Measurements from ENCODE around the gene VWA5B1.
A peak's percentile ranks its signal among the peaks of the same experiment; 100 is the strongest.

DNA sequence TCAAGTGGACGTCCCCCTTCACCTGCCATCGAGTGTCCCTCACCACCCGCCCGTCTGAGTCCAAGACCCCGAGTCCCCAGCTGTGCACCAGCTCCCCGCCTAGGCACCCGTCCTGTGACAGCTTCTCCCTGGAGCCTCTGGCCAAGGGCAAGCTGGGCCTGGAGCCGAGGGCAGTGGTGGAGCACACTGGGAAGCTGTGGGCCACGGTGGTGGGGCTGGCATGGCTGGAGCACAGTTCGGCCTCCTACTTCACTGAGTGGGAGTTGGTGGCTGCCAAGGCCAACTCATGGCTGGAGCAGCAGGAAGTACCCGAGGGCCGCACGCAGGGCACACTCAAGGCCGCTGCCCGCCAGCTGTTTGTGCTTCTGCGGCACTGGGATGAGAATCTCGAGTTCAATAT is 63.2 kb downstream of the VWA5B1 start:
- TF ChIP-seq, protein P1, sequence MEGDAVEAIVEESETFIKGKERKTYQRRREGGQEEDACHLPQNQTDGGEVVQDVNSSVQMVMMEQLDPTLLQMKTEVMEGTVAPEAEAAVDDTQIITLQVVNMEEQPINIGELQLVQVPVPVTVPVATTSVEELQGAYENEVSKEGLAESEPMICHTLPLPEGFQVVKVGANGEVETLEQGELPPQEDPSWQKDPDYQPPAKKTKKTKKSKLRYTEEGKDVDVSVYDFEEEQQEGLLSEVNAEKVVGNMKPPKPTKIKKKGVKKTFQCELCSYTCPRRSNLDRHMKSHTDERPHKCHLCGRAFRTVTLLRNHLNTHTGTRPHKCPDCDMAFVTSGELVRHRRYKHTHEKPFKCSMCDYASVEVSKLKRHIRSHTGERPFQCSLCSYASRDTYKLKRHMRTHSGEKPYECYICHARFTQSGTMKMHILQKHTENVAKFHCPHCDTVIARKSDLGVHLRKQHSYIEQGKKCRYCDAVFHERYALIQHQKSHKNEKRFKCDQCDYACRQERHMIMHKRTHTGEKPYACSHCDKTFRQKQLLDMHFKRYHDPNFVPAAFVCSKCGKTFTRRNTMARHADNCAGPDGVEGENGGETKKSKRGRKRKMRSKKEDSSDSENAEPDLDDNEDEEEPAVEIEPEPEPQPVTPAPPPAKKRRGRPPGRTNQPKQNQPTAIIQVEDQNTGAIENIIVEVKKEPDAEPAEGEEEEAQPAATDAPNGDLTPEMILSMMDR (IDR thresholded peaks at IDR 0.05 in 8 of 11, conservative IDR thresholded peaks at IDR 0.05 in 3 of 11) = no peak
- no peak for TF ChIP-seq POLR2A (IDR thresholded peaks at IDR 0.05)
- TF ChIP-seq POLR2AphosphoS5 (IDR thresholded peaks at IDR 0.05) = peak; percentile 48 to 69 (median 60)

All from spleen (tissue), 7 donors.